SK-N-SH (cell line): ENCODE data around the gene NCAM1. TPM values are rescaled to one million over a fixed set of nuclear protein-coding genes. Genes with fewer than 3 reads are reported as not detected.

ENCODE experiments used
- CTCF ChIA-PET: fragments of 300-600, 350-600 bp; formaldehyde crosslinking; extraction: SDS; loops from one replicate; lab custom pipeline; 2021; lab: Yijun Ruan, JAX
- POLR2A ChIA-PET: fragments of 350-600 bp; sonication (Branson Sonifier 250); formaldehyde crosslinking; extraction: SDS; loops from one replicate; lab custom pipeline; 2020; ENCODE audit warnings: antibody characterized with exemption, inconsistent platforms; lab: Yijun Ruan, JAX
- DNase-seq: peaks from one replicate; pipeline ENCODE4 v3.0.0; 2012
- H2AFZ ChIP-seq: fragments of 200-600 bp; sonication (generic); 2 replicates; pipeline ENCODE4 v1.8.1; 2016; ENCODE audit warnings: antibody characterized with exemption, mild to moderate bottlenecking, low read depth
- H3F3A ChIP-seq: fragments of 200-600 bp; sonication (generic); replicated peaks from 2 replicates; pipeline ENCODE3; 2016; ENCODE audit warnings: antibody characterized with exemption, mild to moderate bottlenecking; ENCODE audit not compliant: insufficient read depth
- H3K27ac ChIP-seq, 2 experiments: fragments of 200-500 bp in 1 of 2; fragments of 200-600 bp in 1 of 2; sonication (Bioruptor generic) in 1 of 2; sonication (generic), shearing (Covaris generic) in 1 of 2; 2 replicates each; pipeline versions ENCODE4 v1.5.1 to v1.6.1; 2014 to 2016; ENCODE audit warnings: low read depth in 2 of 2, inconsistent platforms in 1 of 2, low read length in 1 of 2, mild to moderate bottlenecking in 1 of 2, mixed read lengths in 1 of 2
- H3K27me3 ChIP-seq: fragments of 200-600 bp; sonication (generic), shearing (Covaris generic); 2 replicates; pipeline ENCODE4 v1.6.1; 2016; ENCODE audit warnings: mixed run types; ENCODE audit not compliant: insufficient read depth
- H3K36me3 ChIP-seq, 2 experiments: fragments of 200-500 bp in 1 of 2; fragments of 200-600 bp in 1 of 2; sonication (Bioruptor generic) in 1 of 2; sonication (generic) in 1 of 2; replicated peaks in 1 of 2; 2 replicates each; pipeline versions ENCODE3 to v1.5.1; 2014 to 2016; ENCODE audit warnings: low read length in 1 of 2, mild to moderate bottlenecking in 1 of 2; ENCODE audit not compliant: insufficient read depth in 2 of 2, control insufficient read depth in 1 of 2
- H3K4me1 ChIP-seq, 2 experiments: fragments of 200-500 bp in 1 of 2; fragments of 200-600 bp in 1 of 2; sonication (Bioruptor generic) in 1 of 2; sonication (generic), shearing (Covaris generic) in 1 of 2; 2 replicates each; pipeline versions ENCODE4 v1.5.1 to v1.6.1; 2014 to 2016; ENCODE audit warnings: low read depth in 1 of 2, low read length in 1 of 2, mixed run types in 1 of 2; ENCODE audit not compliant: insufficient read depth in 2 of 2, control insufficient read depth in 1 of 2
- H3K4me2 ChIP-seq: fragments of 200-600 bp; sonication (generic), shearing (Covaris generic); 2 replicates; pipeline ENCODE4 v1.6.1; 2017; ENCODE audit warnings: mixed run types
- H3K4me3 ChIP-seq, 2 experiments: fragments of 200-500 bp in 1 of 2; fragments of 200-600 bp in 1 of 2; sonication (Bioruptor generic) in 1 of 2; sonication (generic), shearing (Covaris generic) in 1 of 2; 2 replicates each; pipeline versions ENCODE4 v1.5.1 to v1.8.1; 2014 to 2016; ENCODE audit warnings: low read depth in 2 of 2, inconsistent platforms in 1 of 2, low read length in 1 of 2, mild to moderate bottlenecking in 1 of 2, mixed read lengths in 1 of 2, moderate library complexity in 1 of 2
- H3K79me2 ChIP-seq: fragments of 200-600 bp; sonication (generic); 2 replicates; pipeline ENCODE4 v1.8.1; 2017; ENCODE audit warnings: mild to moderate bottlenecking; ENCODE audit not compliant: insufficient read depth
- H3K9ac ChIP-seq: fragments of 200-600 bp; sonication (generic); 2 replicates; pipeline ENCODE4 v1.6.1; 2017; ENCODE audit warnings: mixed run types
- H3K9me2 ChIP-seq: fragments of 200-600 bp; sonication (generic); 2 replicates; pipeline ENCODE4 v1.6.1; 2017; ENCODE audit warnings: mixed run types
- H3K9me3 ChIP-seq: fragments of 200-600 bp; sonication (generic); 2 replicates; pipeline ENCODE4 v1.6.1; 2017; ENCODE audit warnings: mixed run types, mild to moderate bottlenecking, moderate library complexity
- H4K20me1 ChIP-seq: fragments of 200-600 bp; sonication (generic); 2 replicates; pipeline ENCODE4 v1.6.1; 2017; ENCODE audit warnings: mild to moderate bottlenecking, mixed run types; ENCODE audit not compliant: insufficient read depth
- CHD2 ChIP-seq: fragments of 150-350 bp; IDR thresholded peaks from 2 replicates; pipeline ENCODE4 v1.6.1; 2018; ENCODE audit warnings: low read length; ENCODE audit not compliant: partially characterized antibody
- GABPA ChIP-seq: IDR thresholded peaks from 2 replicates; pipeline ENCODE4 v1.4.0; 2012; ENCODE audit warnings: low read depth, mild to moderate bottlenecking
- GATA2 ChIP-seq: sonication (generic); formaldehyde crosslinking; IDR thresholded peaks from 2 replicates; pipeline ENCODE4 v1.5.0; 2020; ENCODE audit warnings: mild to moderate bottlenecking, missing genetic modification reagents
- MXI1 ChIP-seq: IDR thresholded peaks from 2 replicates; pipeline ENCODE4 v1.6.1; 2012; ENCODE audit warnings: mild to moderate bottlenecking, low read depth, low read length, improper control_type of control experiment
- NFIC ChIP-seq: IDR thresholded peaks from 2 replicates; pipeline ENCODE4 v1.4.0; 2012; ENCODE audit warnings: borderline replicate concordance
- RFX5 ChIP-seq: IDR thresholded peaks from 2 replicates; pipeline ENCODE4 v1.6.1; 2012; ENCODE audit warnings: mild to moderate bottlenecking, improper control_type of control experiment, low read length
- SIN3A ChIP-seq: IDR thresholded peaks from 2 replicates; pipeline ENCODE4 v1.6.1; 2012; ENCODE audit warnings: low read depth, mild to moderate bottlenecking, low read length, moderate library complexity, borderline replicate concordance
- SMC3 ChIP-seq: IDR thresholded peaks from 2 replicates; pipeline ENCODE4 v1.6.1; 2012; ENCODE audit warnings: low read depth, low read length, improper control_type of control experiment
- TEAD4 ChIP-seq: IDR thresholded peaks from 2 replicates; pipeline ENCODE4 v1.4.0; 2012; ENCODE audit warnings: mild to moderate bottlenecking, borderline replicate concordance; ENCODE audit not compliant: insufficient read depth
- whole genome bisulfite sequencing: methylation state at CpG from one replicate; pipeline ENCODE4 v1.1.6; 2017; ENCODE audit warnings: low lambda C conversion rate; 5-methylcytosine and 5-hydroxymethylcytosine counted together
- polyA plus RNA-seq, 3 experiments: library from polyadenylated mRNA; depleted of rRNA; stranded (reverse); fragments of >200 nt; gene quantifications; 2 replicates each; pipeline ENCODE4 v1.2.3, GENCODE V29; 2012
- TF ChIP-seq, protein P1 (sequence below): IDR thresholded peaks from 2 replicates; pipeline ENCODE4 v1.4.0; 2012; ENCODE audit warnings: low read depth
- TF ChIP-seq, protein P2 (sequence below): IDR thresholded peaks from 2 replicates; pipeline ENCODE4 v1.4.0; 2012; ENCODE audit warnings: low read depth, borderline replicate concordance
- TF ChIP-seq, protein P3 (sequence below): IDR thresholded peaks from 2 replicates; pipeline ENCODE4 v1.6.1; 2012; ENCODE audit warnings: mild to moderate bottlenecking, low read depth, low read length, moderate library complexity
- TF ChIP-seq, protein P4 (sequence below): fragments of 200-600 bp; sonication (generic); IDR thresholded peaks from 2 replicates; pipeline ENCODE4 v1.6.1; 2017; ENCODE audit warnings: antibody characterized with exemption, mild to moderate bottlenecking, moderate library complexity

Gene NCAM1
- polyA plus RNA-seq, 1 of the 3 experiments (the other 2 are of a cell fraction), result 19.4 TPM

DNA sequence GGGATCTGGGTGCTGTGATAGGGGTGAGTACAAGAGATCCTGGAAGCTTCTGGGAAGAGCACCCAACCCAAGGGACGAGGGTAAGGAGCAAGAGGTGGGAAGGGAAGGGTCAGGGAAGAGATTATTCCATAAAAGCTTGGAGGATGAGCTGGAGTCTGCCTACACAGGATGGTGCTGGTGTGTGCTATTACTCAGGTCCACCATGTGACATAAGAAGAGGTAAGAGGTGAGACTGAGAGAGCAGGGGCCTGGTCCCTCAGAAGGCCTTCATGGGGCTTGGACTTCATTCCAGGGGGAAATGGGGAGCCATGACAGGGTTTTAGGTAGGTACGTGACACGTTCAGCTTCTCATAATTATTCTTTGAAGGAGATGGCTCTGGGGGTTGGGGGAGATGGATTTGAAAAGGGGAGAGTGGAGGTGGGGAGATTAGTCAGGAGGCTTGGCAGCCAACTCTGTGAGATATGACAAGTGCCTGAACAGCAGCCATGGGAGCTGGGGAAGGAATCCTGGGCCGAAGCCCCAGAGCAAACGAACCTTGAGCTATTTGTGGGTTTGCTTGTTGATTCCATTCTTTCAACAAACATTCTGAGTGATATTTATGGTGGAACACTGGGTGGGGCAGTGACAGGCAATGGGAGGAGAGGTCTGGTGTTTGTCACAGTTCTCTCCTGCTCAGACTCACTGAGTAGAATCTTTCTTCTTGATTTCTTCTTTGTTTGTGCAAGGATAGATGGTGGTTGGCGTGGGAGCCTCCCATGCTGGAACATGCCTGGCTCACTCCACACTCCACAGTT, 11.2 kb upstream of the NCAM1 start:
- no peaks in the 10 kb centered on the region for H4K20me1 ChIP-seq
- no peaks in the 10 kb centered on the region for H3K9me3 ChIP-seq
- H3K79me2 ChIP-seq, result no peaks in the 10 kb centered on the region
- H2AFZ ChIP-seq, result no peak overlapping the region
- H3F3A ChIP-seq, result no peaks in the 10 kb centered on the region
- H3K9me2 ChIP-seq, result no peaks in the 10 kb centered on the region
- no peak for DNase-seq
- H3K27ac ChIP-seq, result no peak overlapping the region
- CTCF ChIA-PET, result interaction anchor here (0.9 to 1.6 kb wide), 2 partner anchors 13 to 362 kb away, joined by 3 to 4 read pairs; no protein-coding TSS in a partner anchor
- H3K4me2 ChIP-seq, result no peak overlapping the region
- H3K4me1 ChIP-seq, result no peaks in the 10 kb centered on the region
- POLR2A ChIA-PET, result no interaction called here
- H3K9ac ChIP-seq, result no peak overlapping the region
- H3K36me3 ChIP-seq, result no peaks in the 10 kb centered on the region
- TF ChIP-seq GATA2, result no peak
- no peak for TF ChIP-seq CHD2
- no peak for TF ChIP-seq TEAD4
- TF ChIP-seq NFIC, result no peak
- TF ChIP-seq, protein P1, sequence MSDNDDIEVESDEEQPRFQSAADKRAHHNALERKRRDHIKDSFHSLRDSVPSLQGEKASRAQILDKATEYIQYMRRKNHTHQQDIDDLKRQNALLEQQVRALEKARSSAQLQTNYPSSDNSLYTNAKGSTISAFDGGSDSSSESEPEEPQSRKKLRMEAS, result no peak
- TF ChIP-seq SMC3, result no peak
- no peak for TF ChIP-seq SIN3A
- no peak for TF ChIP-seq RFX5
- TF ChIP-seq, protein P2, sequence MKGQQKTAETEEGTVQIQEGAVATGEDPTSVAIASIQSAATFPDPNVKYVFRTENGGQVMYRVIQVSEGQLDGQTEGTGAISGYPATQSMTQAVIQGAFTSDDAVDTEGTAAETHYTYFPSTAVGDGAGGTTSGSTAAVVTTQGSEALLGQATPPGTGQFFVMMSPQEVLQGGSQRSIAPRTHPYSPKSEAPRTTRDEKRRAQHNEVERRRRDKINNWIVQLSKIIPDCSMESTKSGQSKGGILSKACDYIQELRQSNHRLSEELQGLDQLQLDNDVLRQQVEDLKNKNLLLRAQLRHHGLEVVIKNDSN, result no peak
- TF ChIP-seq, protein P3, sequence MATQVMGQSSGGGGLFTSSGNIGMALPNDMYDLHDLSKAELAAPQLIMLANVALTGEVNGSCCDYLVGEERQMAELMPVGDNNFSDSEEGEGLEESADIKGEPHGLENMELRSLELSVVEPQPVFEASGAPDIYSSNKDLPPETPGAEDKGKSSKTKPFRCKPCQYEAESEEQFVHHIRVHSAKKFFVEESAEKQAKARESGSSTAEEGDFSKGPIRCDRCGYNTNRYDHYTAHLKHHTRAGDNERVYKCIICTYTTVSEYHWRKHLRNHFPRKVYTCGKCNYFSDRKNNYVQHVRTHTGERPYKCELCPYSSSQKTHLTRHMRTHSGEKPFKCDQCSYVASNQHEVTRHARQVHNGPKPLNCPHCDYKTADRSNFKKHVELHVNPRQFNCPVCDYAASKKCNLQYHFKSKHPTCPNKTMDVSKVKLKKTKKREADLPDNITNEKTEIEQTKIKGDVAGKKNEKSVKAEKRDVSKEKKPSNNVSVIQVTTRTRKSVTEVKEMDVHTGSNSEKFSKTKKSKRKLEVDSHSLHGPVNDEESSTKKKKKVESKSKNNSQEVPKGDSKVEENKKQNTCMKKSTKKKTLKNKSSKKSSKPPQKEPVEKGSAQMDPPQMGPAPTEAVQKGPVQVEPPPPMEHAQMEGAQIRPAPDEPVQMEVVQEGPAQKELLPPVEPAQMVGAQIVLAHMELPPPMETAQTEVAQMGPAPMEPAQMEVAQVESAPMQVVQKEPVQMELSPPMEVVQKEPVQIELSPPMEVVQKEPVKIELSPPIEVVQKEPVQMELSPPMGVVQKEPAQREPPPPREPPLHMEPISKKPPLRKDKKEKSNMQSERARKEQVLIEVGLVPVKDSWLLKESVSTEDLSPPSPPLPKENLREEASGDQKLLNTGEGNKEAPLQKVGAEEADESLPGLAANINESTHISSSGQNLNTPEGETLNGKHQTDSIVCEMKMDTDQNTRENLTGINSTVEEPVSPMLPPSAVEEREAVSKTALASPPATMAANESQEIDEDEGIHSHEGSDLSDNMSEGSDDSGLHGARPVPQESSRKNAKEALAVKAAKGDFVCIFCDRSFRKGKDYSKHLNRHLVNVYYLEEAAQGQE, result no peak
- TF ChIP-seq MXI1, result no peak
- H3K27me3 ChIP-seq, result no peaks in the 10 kb centered on the region; the same call in 1 of the 2 replicates
- H3K4me3 ChIP-seq, result no peak overlapping the region
- 41% methylated on average over 6 of the region's 6 CpGs for WGBS

DNA sequence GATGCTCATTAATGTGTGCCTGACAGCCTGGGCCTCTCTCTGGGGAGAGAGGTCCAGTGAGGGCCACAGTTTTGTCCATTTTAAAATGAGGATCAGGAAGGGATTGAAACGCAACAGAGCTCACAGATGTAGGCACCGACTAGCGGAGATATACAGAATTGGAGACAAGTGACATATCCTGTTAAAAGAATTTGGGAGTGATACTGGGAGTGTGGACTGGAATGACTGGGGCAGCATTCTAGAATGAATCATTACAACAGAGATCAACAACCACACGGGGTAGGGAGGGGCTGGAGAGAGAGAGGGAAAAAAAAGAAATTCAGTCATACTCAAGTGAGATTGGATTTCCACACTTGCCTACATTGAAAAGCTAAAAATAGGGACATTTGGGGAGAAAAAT, 2.5 kb upstream of the NCAM1 start:
- Histone ChIP-seq H4K20me1 (no peaks in the 10 kb centered on the region), H3K9me3 (no peaks in the 10 kb centered on the region), H3F3A (peaks cover 4% of the 10 kb centered on the region), H3K79me2 (no peaks in the 10 kb centered on the region), H3K36me3 (no peaks in the 10 kb centered on the region), H3K27me3 (no peaks in the 10 kb centered on the region; the same call in 1 of the 2 replicates), H2AFZ (no peak overlapping the region), H3K9ac (no peak overlapping the region), H3K4me1 (peaks cover 0 to 3% of the 10 kb centered on the region in 2 experiments; a peak in 2 of 4 replicates), H3K9me2 (no peaks in the 10 kb centered on the region), H3K4me2 (no peak overlapping the region), H3K4me3 (no peak overlapping the region), H3K27ac (no peak overlapping the region)
- ChIA-PET CTCF (interaction anchor here (1.0 to 1.1 kb wide), 2 partner anchors 210 to 371 kb away, joined by 3 to 7 read pairs; no protein-coding TSS in a partner anchor), POLR2A (no interaction called here)
- DNase-seq, result no peak
- 60% methylated on average over 4 of the region's 4 CpGs for WGBS
- TF ChIP-seq, protein P4, sequence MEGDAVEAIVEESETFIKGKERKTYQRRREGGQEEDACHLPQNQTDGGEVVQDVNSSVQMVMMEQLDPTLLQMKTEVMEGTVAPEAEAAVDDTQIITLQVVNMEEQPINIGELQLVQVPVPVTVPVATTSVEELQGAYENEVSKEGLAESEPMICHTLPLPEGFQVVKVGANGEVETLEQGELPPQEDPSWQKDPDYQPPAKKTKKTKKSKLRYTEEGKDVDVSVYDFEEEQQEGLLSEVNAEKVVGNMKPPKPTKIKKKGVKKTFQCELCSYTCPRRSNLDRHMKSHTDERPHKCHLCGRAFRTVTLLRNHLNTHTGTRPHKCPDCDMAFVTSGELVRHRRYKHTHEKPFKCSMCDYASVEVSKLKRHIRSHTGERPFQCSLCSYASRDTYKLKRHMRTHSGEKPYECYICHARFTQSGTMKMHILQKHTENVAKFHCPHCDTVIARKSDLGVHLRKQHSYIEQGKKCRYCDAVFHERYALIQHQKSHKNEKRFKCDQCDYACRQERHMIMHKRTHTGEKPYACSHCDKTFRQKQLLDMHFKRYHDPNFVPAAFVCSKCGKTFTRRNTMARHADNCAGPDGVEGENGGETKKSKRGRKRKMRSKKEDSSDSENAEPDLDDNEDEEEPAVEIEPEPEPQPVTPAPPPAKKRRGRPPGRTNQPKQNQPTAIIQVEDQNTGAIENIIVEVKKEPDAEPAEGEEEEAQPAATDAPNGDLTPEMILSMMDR, result 0 out of 2 replicates have a peak, but pooled peaks have one; percentile 7
- no peak for TF ChIP-seq GABPA
